Activated T-helper 2 cell treated with anti-CD3 and anti-CD28 coated beads, Interferon-gamma antibody, Interleukin-2, Interleukin-4, amounts not matched to agents 10 μg/mL and 5 μg/mL and 100 μg/mL, durations not matched to agents 14 hours and 24 hours and 36 hours (primary cell): Measurements from ENCODE around the gene DIP2B. TPM values are rescaled to one million over a fixed set of nuclear protein-coding genes. Genes with fewer than 3 reads are reported as not detected.

ENCODE experiments used
- DNase-seq: peaks from one replicate; pipeline ENCODE4 v3.0.0; 2021; ENCODE audit warnings: low spot score
- H3K27ac Mint-ChIP-seq: one replicate; pipeline ENCODE4 v1.8.0; 2021; ENCODE audit warnings: mixed read lengths
- H3K27me3 Mint-ChIP-seq: one replicate; pipeline ENCODE4 v1.8.0; 2021; ENCODE audit warnings: low read depth, mixed read lengths
- H3K36me3 Mint-ChIP-seq: one replicate; pipeline ENCODE4 v1.8.0; 2021; ENCODE audit warnings: low read depth, mixed read lengths
- H3K4me1 Mint-ChIP-seq: one replicate; pipeline ENCODE4 v1.8.0; 2021; ENCODE audit warnings: low read depth, mixed read lengths
- H3K4me3 Mint-ChIP-seq: one replicate; pipeline ENCODE4 v1.8.0; 2021; ENCODE audit warnings: low read depth, mild to moderate bottlenecking, moderate library complexity, mixed read lengths
- H3K9me3 Mint-ChIP-seq: one replicate; pipeline ENCODE4 v1.8.0; 2021; ENCODE audit warnings: mixed read lengths
- intact Hi-C: fragments of 100-400 bp; cut with micrococcal nuclease; formaldehyde crosslinking; loops from one replicate; pipeline ENCODE4 v1.15.1; 2023
- total RNA-seq: library from RNA; stranded (reverse); gene quantifications from 2 replicates; pipeline ENCODE4 v1.2.3, GENCODE V29; 2022

Gene DIP2B
- total RNA-seq, 1 donor from 2014 or later, result 27.4 TPM

DNA sequence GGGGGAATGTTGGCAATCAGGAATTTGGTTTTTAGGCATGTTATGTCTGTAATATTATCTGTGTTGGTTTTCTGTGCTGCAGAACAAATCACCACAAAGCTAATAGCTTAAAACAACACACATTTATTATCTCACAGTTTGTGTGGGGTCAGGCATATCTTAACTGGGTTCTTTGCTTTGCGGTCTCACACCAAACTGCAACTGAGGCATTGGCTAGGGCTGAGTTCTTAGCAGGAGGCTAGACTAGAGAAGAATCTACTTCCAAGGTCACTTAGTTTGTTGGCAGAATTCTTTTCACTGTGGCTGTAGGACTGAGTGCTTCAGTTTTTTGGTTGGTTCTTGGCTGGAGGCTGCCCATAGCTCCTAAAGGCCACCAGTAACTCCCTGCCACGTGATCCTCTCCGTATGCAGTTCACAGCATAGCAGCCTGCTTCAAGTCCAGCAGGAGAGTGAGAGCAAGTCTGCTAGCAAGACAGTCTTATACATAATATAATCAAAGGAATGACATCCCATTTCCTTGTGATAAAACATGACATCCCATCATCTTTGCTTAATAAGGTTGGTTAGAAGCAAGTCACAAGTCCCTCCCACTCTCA, 280.7 kb downstream of the DIP2B start:
- H3K4me1 Mint-ChIP-seq, result peaks cover 9% of the 10 kb centered on the region
- H3K27ac Mint-ChIP-seq, result no peak overlapping the region
- H3K36me3 Mint-ChIP-seq, result peaks cover 41% of the 10 kb centered on the region
- intact Hi-C loops, result loop anchor here (2.0 kb wide), 1 partner anchor 21 kb away; the partner anchor contains the start of gene ATF1
- no peak for DNase-seq
- H3K9me3 Mint-ChIP-seq, result peaks cover 13% of the 10 kb centered on the region
- H3K27me3 Mint-ChIP-seq, result no peaks in the 10 kb centered on the region
- no peak overlapping the region for H3K4me3 Mint-ChIP-seq

DNA sequence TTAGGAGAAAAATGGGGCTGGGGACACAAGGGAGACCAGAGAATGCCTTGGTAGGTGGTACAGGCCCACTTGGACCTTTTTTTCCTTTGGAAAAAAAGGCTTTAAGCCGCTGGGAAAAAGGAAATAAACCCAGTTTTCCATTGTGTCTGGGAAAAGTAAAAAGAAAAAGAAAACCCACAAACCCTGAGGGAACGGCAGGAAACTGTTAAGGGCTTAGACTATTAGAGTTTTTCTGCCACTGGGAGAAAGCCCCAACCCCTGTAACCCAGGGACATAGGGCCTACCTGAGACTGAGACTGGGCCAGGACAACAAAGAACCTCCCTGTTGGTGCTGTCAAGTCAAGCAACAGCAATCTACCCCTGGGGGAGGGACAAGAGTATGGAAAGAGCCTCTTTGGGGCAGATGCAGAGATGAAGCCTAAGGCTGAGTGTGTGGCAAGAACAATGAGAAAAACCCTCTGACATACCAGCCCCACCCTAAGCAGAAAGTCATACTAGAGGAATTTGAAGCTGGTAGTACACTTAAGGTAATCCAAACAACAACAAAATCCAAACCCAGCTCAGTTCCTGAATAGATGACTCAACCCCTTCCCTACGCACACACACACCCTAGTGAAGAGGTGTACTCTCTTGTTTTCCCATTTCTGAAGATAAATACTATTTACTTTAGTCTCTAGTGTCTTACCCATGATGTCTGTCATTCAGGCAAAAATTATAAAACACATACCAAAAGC, 281.9 kb downstream of the DIP2B start:
- H3K9me3 Mint-ChIP-seq, result peaks cover 13% of the 10 kb centered on the region
- intact Hi-C loops, result no loop called here
- DNase-seq, result no peak
- H3K4me1 Mint-ChIP-seq, result peaks cover 18% of the 10 kb centered on the region
- H3K36me3 Mint-ChIP-seq, result peaks cover 50% of the 10 kb centered on the region
- H3K27ac Mint-ChIP-seq, result no peak overlapping the region
- no peaks in the 10 kb centered on the region for H3K27me3 Mint-ChIP-seq
- H3K4me3 Mint-ChIP-seq, result no peak overlapping the region

GRCh38 chr12:50787618-50788017, 282.8 kb downstream of the DIP2B start:
- peaks cover 18% of the 10 kb centered on the region for H3K4me1 Mint-ChIP-seq
- H3K9me3 Mint-ChIP-seq, result peaks cover 13% of the 10 kb centered on the region
- H3K27me3 Mint-ChIP-seq, result no peaks in the 10 kb centered on the region
- intact Hi-C loops, result no loop called here
- peaks cover 49% of the 10 kb centered on the region for H3K36me3 Mint-ChIP-seq
- H3K27ac Mint-ChIP-seq, result no peak overlapping the region
- DNase-seq, result no peak
- H3K4me3 Mint-ChIP-seq, result no peak overlapping the region

DNA sequence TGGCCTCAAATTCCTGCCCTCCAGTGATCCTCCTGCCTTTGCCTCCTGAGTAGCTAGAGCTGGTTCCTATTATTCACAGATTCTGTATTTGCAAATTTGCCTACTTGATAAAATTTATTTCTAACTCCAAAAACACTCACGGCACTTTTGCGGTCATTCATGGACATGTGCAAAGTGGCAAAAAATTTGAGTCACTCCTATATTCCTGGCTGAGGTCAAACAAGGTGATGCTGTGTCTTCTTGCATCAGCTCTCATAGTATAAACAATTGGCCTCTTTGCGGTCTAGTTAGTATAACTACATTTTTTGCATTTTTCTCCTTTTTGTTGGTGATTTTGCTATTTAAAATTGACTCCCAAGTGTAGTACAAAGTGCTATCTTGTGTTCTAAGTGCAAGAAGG, 283.8 kb downstream of the DIP2B start:
- peaks cover 18% of the 10 kb centered on the region for H3K4me1 Mint-ChIP-seq
- H3K27me3 Mint-ChIP-seq, result no peaks in the 10 kb centered on the region
- intact Hi-C loops, result no loop called here
- no peak overlapping the region for H3K4me3 Mint-ChIP-seq
- DNase-seq, result no peak
- peaks cover 49% of the 10 kb centered on the region for H3K36me3 Mint-ChIP-seq
- H3K9me3 Mint-ChIP-seq, result peaks cover 13% of the 10 kb centered on the region
- no peak overlapping the region for H3K27ac Mint-ChIP-seq

DNA sequence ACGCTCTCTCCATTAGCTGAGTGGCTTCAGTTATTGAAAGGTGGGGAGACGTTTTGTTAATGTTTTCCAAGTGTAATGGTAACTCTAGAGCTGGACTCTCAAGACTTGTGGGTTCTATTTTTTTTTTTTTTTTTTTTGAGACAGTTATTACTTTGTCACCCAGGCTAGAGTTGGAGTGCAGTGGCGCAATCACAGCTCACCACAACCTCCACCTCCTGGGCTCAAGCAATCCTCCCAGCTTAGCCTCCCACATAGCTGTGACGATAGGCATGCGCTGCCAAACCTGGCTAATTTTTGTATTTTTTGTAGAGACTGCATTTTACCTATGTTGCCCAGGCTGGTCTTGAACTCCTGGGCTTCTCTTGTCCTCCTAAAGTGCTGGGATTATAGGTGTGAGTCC, 285.3 kb downstream of the DIP2B start:
- intact Hi-C loops, result no loop called here
- Mint-ChIP-seq H3K4me3 (no peak overlapping the region), H3K27ac (no peak overlapping the region), H3K9me3 (peaks cover 13% of the 10 kb centered on the region), H3K27me3 (no peaks in the 10 kb centered on the region), H3K36me3 (peaks cover 44% of the 10 kb centered on the region), H3K4me1 (peaks cover 12% of the 10 kb centered on the region)
- DNase-seq, result no peak

Other genes starting within 250 kb of the DIP2B start
- 331 and 333 TPM in 2 replicates for gene LIMA1, start 221.5 kb upstream of the DIP2B start, total RNA-seq
- gene FAM186A, start 108.4 kb upstream of the DIP2B start, total RNA-seq, result 0.02 TPM in 1 of 2 replicates, not detected in the other
- gene LARP4, start 104.1 kb upstream of the DIP2B start, total RNA-seq, result 99.4 and 102 TPM in 2 replicates